Adrenal gland (tissue), 12 donors: ENCODE results near the gene TPM4. TPM values are rescaled to one million over a fixed set of nuclear protein-coding genes. Genes with fewer than 3 reads are reported as not detected.

Source experiments
- DNase-seq, 7 donors: peaks; one replicate each; pipeline ENCODE4 v3.0.0-alpha.2; 2019 to 2020
- H3K27ac ChIP-seq, 5 donors: fragments of 200-600 bp; sonication (generic) in 4 of 5; 1 replicate in 3 of 5; 2 replicates in 2 of 5; pipeline versions ENCODE4 v1.5.1 to v1.8.0; 2016 to 2020; ENCODE audit warnings: mild to moderate bottlenecking in 1 of 5
- H3K27me3 ChIP-seq: fragments of 200-600 bp; 2 replicates; pipeline ENCODE4 v1.8.0; 2021
- H3K36me3 ChIP-seq, 2 donors: fragments of 200-600 bp; replicated peaks in 1 of 2; 1 replicate in 1 of 2; 2 replicates in 1 of 2; pipeline versions ENCODE4 v1.5.1 to v1.8.0; 2018 to 2022
- H3K4me1 ChIP-seq, 2 donors: fragments of 200-600 bp; replicated peaks in 1 of 2; 1 replicate in 1 of 2; 2 replicates in 1 of 2; pipeline versions ENCODE4 v1.5.1 to v1.8.0; 2018 to 2021
- H3K4me3 ChIP-seq, 4 donors: fragments of 200-600 bp; sonication (generic) in 3 of 4; one replicate each; pipeline ENCODE4 v1.5.1; 2016 to 2018
- H3K9me3 ChIP-seq, 3 donors: fragments of 200-600 bp; sonication (generic) in 1 of 3; replicated peaks in 1 of 3; 1 replicate in 2 of 3; 2 replicates in 1 of 3; pipeline versions ENCODE4 v1.5.1 to v1.8.0; 2016 to 2021
- CTCF ChIP-seq, 6 experiments: fragments of 450-650 bp in 4 of 6; fragments of 200-600 bp in 2 of 6; sonication (generic) in 1 of 6; IDR thresholded peaks; 1 replicate in 5 of 6; 2 replicates in 1 of 6; pipeline versions ENCODE4 v1.5.1 to v1.8.0; 2016 to 2021; ENCODE audit warnings: antibody characterized with exemption in 6 of 6, mild to moderate bottlenecking in 2 of 6, moderate library complexity in 1 of 6
- POLR2A ChIP-seq, 2 donors: fragments of 450-650 bp; IDR thresholded peaks; one replicate each; pipeline ENCODE4 v1.6.1; 2017; ENCODE audit warnings: antibody characterized with exemption in 2 of 2, mild to moderate bottlenecking in 2 of 2, moderate library complexity in 1 of 2
- whole genome bisulfite sequencing, 4 donors: extraction: QIAGEN DNeasy Blood & Tissue Kit in 2 of 4; methylation state at CpG; one replicate each; pipeline versions ENCODE4 v1.1.5 to v1.1.7; 2013 to 2017; 5-methylcytosine and 5-hydroxymethylcytosine counted together
- intact Hi-C, 2 donors: fragments of 100-400 bp; cut with DNase I; formaldehyde crosslinking; loops; one replicate each; pipeline versions ENCODE4 v1.14.1 to v1.15.0; 2022 to 2023
- polyA plus RNA-seq, 3 donors: library from polyadenylated mRNA; stranded (reverse); fragments of 200-250 nt in 2 of 3; fragments of 350-450 nt in 1 of 3; fragmentation: Illumina TruSeq in 1 of 3; extraction: RNeasy Lipid Tissue Mini Kit (QIAGEN cat#74804) in 1 of 3; gene quantifications; one replicate each; pipeline ENCODE4 v1.2.3, GENCODE V29; 2013 to 2014
- total RNA-seq, 9 donors: library from RNA; depleted of rRNA in 4 of 9; stranded (reverse); fragments of >200 nt in 4 of 9; fragments of 120-200 nt in 1 of 9; fragmentation: NEBNext Ultra II Directional in 1 of 9; extraction: Animal tissue kit (Norgen Biotek cat#: 25700) in 1 of 9; gene quantifications; one replicate each; pipeline versions ENCODE4 v1.1.0 to v1.2.4, GENCODE V29; 2013 to 2023
- donor health status: healthy with polysubstance abuse.
- donor health status: Bipolar disorder and iron deficiency.
- donor health status: DM: yes; HTN: yes; CAD: no.
- donor health status: DM: no; HTN: no; CAD: no.
- donor health status: DM: no; HTN: no; CAD: no.
- donor health status: DM: yes; HTN: yes; CAD: no.

The TPM4 gene
- total and polyA plus RNA-seq, 12 donors = 111 to 294 (median 204) TPM

GRCh38 chr19:16068696-16069259 is 7.5 kb upstream of the TPM4 start:
- no peak overlapping the region for H3K27ac ChIP-seq
- 75 to 87% (median 78%) methylated on average over 10 of the region's 10 CpGs for WGBS, 4 donors

GRCh38 chr19:16069813-16070365 is 6.4 kb upstream of the TPM4 start:
- peak in 2 of 7 donors; percentile 11 to 50 for DNase-seq
- Histone ChIP-seq H3K4me3 (no peak overlapping the region), H3K27ac (peak overlapping the region in 3 of 5 donors; percentile 47 to 86 (median 69)), H3K27me3 (no peaks in the 10 kb centered on the region), H3K36me3 (no peaks in the 10 kb centered on the region), H3K4me1 (peaks cover 4 to 23% of the 10 kb centered on the region in 2 donors), H3K9me3 (no peaks in the 10 kb centered on the region)
- intact Hi-C loops = loop anchor here in 1 of 2 donors (5.0 kb wide), 1 partner anchor 42 kb away; the partner anchor contains the start of gene RAB8A
- TF ChIP-seq POLR2A (IDR thresholded peaks at IDR 0.05) (no peak), CTCF (IDR thresholded peaks at IDR 0.05) (no peak)
- 77 to 93% (median 80%) methylated on average over 6 to 10 of the region's 10 CpGs for WGBS, 4 donors

More at GRCh38 chr19:16068696-16069259, 7.5 kb upstream of the TPM4 start:
- no peak overlapping the region for H3K4me3 ChIP-seq
- no peaks in the 10 kb centered on the region for H3K36me3 ChIP-seq
- TF ChIP-seq CTCF (IDR thresholded peaks at IDR 0.05) (no peak), POLR2A (IDR thresholded peaks at IDR 0.05) (no peak)
- H3K27me3 ChIP-seq = no peaks in the 10 kb centered on the region
- peak in 1 of 7 donors; percentile 4 for DNase-seq
- peaks cover 4 to 23% of the 10 kb centered on the region in 2 donors for H3K4me1 ChIP-seq
- H3K9me3 ChIP-seq = no peaks in the 10 kb centered on the region
- intact Hi-C loops = no loop called here

- H3K4me3 ChIP-seq = no peak overlapping the region
- no peaks in the 10 kb centered on the region for H3K9me3 ChIP-seq
- intact Hi-C loops = loop anchor here in 1 of 2 donors (5.0 kb wide), 1 partner anchor 42 kb away; the partner anchor contains the start of gene RAB8A
- 42 to 77% (median 60%) methylated on average over 7 to 16 of the region's 16 CpGs for WGBS, 4 donors
- H3K27ac ChIP-seq = peak overlapping the region in 3 of 5 donors; percentile 47 to 86 (median 69)
- TF ChIP-seq CTCF (IDR thresholded peaks at IDR 0.05) (no peak), POLR2A (IDR thresholded peaks at IDR 0.05) (no peak)
- no peaks in the 10 kb centered on the region for H3K27me3 ChIP-seq
- peaks cover 4 to 23% of the 10 kb centered on the region in 2 donors for H3K4me1 ChIP-seq
- no peaks in the 10 kb centered on the region for H3K36me3 ChIP-seq
- DNase-seq = peak in 5 of 7 donors; percentile 52 to 80 (median 58)
Measured at GRCh38 chr19:16070366-16070990, 5.8 kb upstream of the TPM4 start.

- no peak overlapping the region for H3K4me3 ChIP-seq
Measured at GRCh38 chr19:16071072-16071691, 5.1 kb upstream of the TPM4 start.

More at GRCh38 chr19:16071072-16071691, 5.1 kb upstream of the TPM4 start:
- no peaks in the 10 kb centered on the region for H3K36me3 ChIP-seq
- H3K27ac ChIP-seq = peak overlapping the region in 4 of 5 donors; percentile 28 to 86 (median 58)
- intact Hi-C loops = loop anchor here in 1 of 2 donors (5.0 kb wide), 1 partner anchor 41 kb away; the partner anchor contains the start of gene RAB8A
- DNase-seq = no peak
- TF ChIP-seq POLR2A (IDR thresholded peaks at IDR 0.05) = no peak
- no peak for TF ChIP-seq CTCF (IDR thresholded peaks at IDR 0.05)
- H3K9me3 ChIP-seq = no peaks in the 10 kb centered on the region
- peaks cover 8 to 23% of the 10 kb centered on the region in 2 donors for H3K4me1 ChIP-seq
- no peaks in the 10 kb centered on the region for H3K27me3 ChIP-seq
- 72 to 83% (median 76%) methylated on average over 8 to 9 of the region's 9 CpGs for WGBS, 4 donors
